Cardiac ventricle fibroblast (primary cell): Measurements from ENCODE around the gene SLC7A7. TPM values are rescaled to one million over a fixed set of nuclear protein-coding genes. Genes with fewer than 3 reads are reported as not detected.

Experiments
- total RNA-seq: library from RNA; depleted of rRNA; stranded (reverse); fragments of >200 nt; gene quantifications from 2 replicates; pipeline ENCODE4 v1.2.3, GENCODE V29; 2015

Gene SLC7A7
- 2.9 and 5.5 TPM in 2 replicates for total RNA-seq

GRCh38 chr14:22814941-22815713, at the start of gene SLC7A7:
Gene SLC7A7 (minus strand): TSS chr14:22815435. CDS start chr14:22813398, 2,037 bp downstream.

GRCh38 chr14:22836301-22837113, 21.3 kb upstream of the SLC7A7 start, which contains the start of gene MMP14:
Gene MMP14 (plus strand): TSS chr14:22836585. CDS start chr14:22836818, 233 bp downstream.

GRCh38 chr14:22829661-22830442, 14.6 kb upstream of the SLC7A7 start, which contains the start of gene MRPL52:
Gene MRPL52 (plus strand): TSS chr14:22829887. CDS start chr14:22829913, 26 bp downstream.

GRCh38 chr14:22766457-22767322, 48.5 kb downstream of the SLC7A7 start, which contains the start of gene OXA1L:
Gene OXA1L (plus strand): TSS chr14:22766688. CDS start chr14:22766702, 14 bp downstream.

Other genes starting within 250 kb of the SLC7A7 start
- gene DAD1, start 226.2 kb downstream of the SLC7A7 start, total RNA-seq, result 290 and 388 TPM in 2 replicates
- gene ABHD4, start 217.1 kb downstream of the SLC7A7 start, total RNA-seq, result 46.7 and 47.0 TPM in 2 replicates
- not detected in 2 replicates for gene OR6J1, start 171.1 kb downstream of the SLC7A7 start, total RNA-seq
- 77.9 and 96.3 TPM in 2 replicates for gene OXA1L, start 48.7 kb downstream of the SLC7A7 start, total RNA-seq
- 49.5 and 133 TPM in 2 replicates for gene MRPL52, start 14.5 kb upstream of the SLC7A7 start, total RNA-seq
- gene MMP14, start 21.1 kb upstream of the SLC7A7 start, total RNA-seq, result 410 and 461 TPM in 2 replicates
- gene LRP10, start 56.3 kb upstream of the SLC7A7 start, total RNA-seq, result 121 and 128 TPM in 2 replicates
- 0.06 TPM in 1 of 2 replicates, not detected in the other for gene REM2, start 67.8 kb upstream of the SLC7A7 start, total RNA-seq
- gene RBM23, start 103.7 kb upstream of the SLC7A7 start, total RNA-seq, result 91.8 and 153 TPM in 2 replicates
- 49.7 and 55.9 TPM in 2 replicates for gene PRMT5, start 113.9 kb upstream of the SLC7A7 start, total RNA-seq
- gene HAUS4, start 141.7 kb upstream of the SLC7A7 start, total RNA-seq, result 13.1 and 22.7 TPM in 2 replicates
- gene AJUBA, start 167.1 kb upstream of the SLC7A7 start, total RNA-seq, result 9.9 and 12.6 TPM in 2 replicates
- gene C14orf93, start 194.7 kb upstream of the SLC7A7 start, total RNA-seq, result 6.4 and 9.8 TPM in 2 replicates
- 163 and 182 TPM in 2 replicates for gene PSMB5, start 219.5 kb upstream of the SLC7A7 start, total RNA-seq
- not detected in 2 replicates for gene PSMB11, start 226.8 kb upstream of the SLC7A7 start, total RNA-seq
- 3.2 TPM in 2 replicates for gene CDH24, start 242.1 kb upstream of the SLC7A7 start, total RNA-seq